Measurements from ENCODE around the gene FAM240B.
A peak's percentile ranks its signal among the peaks of the same experiment; 100 is the strongest.

Gene FAM240B

DNA sequence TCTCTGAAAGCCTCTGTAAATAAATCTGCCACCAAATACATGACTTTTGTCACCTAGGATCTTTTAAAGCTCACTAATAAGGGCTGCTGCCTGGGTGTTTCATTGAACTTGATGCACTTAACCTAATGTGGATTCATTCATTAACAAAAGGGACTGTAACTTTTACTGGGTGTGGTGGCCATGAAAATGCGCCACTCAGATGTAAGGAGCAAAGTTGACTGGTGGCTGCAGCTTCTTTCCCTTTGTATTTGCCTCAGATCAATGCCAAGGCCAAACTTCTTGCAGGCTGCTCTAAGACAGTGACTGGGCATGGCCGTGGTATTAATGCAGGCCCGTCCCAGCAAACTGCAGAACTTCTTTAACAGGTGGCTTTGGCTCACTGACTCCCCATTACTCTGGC is 22.9 kb downstream of the FAM240B start:
- TF ChIP-seq, protein P1, sequence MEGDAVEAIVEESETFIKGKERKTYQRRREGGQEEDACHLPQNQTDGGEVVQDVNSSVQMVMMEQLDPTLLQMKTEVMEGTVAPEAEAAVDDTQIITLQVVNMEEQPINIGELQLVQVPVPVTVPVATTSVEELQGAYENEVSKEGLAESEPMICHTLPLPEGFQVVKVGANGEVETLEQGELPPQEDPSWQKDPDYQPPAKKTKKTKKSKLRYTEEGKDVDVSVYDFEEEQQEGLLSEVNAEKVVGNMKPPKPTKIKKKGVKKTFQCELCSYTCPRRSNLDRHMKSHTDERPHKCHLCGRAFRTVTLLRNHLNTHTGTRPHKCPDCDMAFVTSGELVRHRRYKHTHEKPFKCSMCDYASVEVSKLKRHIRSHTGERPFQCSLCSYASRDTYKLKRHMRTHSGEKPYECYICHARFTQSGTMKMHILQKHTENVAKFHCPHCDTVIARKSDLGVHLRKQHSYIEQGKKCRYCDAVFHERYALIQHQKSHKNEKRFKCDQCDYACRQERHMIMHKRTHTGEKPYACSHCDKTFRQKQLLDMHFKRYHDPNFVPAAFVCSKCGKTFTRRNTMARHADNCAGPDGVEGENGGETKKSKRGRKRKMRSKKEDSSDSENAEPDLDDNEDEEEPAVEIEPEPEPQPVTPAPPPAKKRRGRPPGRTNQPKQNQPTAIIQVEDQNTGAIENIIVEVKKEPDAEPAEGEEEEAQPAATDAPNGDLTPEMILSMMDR (IDR thresholded peaks at IDR 0.05; ENCODE audit: extremely low read depth, insufficient read depth, missing control alignments), result no peak
- in situ Hi-C loops (cut with MboI; ENCODE audit: low pct_unique_long_range_greater_than_20kb, low sequenced_read_pairs, unreplicated experiment), result no loop called here
- DNase-seq (ENCODE audit: low spot score), result no peak

DNA sequence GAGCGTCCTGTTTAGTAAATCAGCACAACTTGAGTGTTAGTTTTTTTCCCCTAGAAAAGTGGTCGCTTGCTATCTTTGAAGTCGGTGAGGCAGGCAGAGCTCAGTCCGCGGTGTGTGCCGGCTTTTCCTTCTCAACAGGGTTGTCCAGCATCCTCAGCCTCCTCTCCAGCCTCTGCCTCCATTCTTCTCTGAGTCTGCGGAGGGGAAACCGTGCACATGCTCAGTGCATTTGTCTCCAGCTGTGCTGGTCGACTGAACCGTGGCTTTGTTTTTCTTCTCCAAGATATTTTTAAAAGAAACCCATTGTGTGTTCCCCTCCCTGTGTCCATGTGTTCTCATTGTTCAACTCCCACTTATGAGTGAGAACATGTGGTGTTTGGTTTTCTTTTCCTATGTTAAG is 25.3 kb downstream of the FAM240B start:
- no peak for DNase-seq (ENCODE audit: low spot score)
- TF ChIP-seq, protein P1 (IDR thresholded peaks at IDR 0.05; ENCODE audit: extremely low read depth, insufficient read depth, missing control alignments), result no peak
- in situ Hi-C loops (cut with MboI; ENCODE audit: low pct_unique_long_range_greater_than_20kb, low sequenced_read_pairs, unreplicated experiment), result no loop called here

- DNase-seq (ENCODE audit: low spot score), result no peak
- TF ChIP-seq, protein P1 (IDR thresholded peaks at IDR 0.05; ENCODE audit: extremely low read depth, insufficient read depth, missing control alignments), result no peak
- in situ Hi-C loops (cut with MboI; ENCODE audit: low pct_unique_long_range_greater_than_20kb, low sequenced_read_pairs, unreplicated experiment), result no loop called here
These were observed 27.2 kb downstream of the FAM240B start for GRCh38 chr9:38692707-38693106.

DNA sequence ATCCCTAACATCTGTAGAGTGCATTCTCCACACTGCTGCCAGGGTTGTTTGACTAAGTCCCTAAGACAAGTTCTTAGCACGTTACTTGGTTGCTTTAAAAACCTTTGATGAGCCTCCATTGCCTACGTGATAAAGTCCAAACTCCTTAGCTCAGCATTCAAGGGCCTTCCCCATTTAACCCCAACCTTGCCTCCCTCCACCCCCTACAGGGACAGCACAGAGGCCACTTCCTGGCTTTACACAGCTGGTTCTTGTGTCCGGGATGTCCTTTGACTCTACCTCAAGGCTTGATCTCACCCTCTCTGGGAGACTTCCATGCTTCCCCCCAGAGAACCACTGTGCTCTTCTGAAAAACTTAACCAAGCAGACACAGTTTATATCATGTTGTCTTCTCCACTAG is 29.4 kb downstream of the FAM240B start:
- in situ Hi-C loops (cut with MboI; ENCODE audit: low pct_unique_long_range_greater_than_20kb, low sequenced_read_pairs, unreplicated experiment), result no loop called here
- DNase-seq (ENCODE audit: low spot score), result peak; percentile 29

DNA sequence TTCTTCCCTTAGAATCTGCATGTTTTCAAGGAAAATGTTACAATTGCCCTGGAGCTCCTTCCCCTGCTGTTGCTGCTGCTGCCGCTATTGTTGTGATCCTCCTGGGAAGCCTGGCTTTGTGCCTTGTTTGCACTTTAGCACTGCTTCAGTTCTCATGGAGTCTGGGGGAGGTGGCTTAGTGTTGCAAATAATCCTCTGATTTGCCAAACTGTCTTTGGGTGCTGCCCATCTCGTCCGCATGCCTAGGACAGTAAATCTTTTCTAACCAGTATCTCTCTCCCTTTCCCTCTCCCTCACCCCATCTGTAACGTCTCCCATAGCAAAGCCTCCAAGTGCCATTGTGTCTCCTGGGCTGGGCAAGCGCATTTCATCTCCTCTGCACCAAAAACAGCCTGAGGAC is 30.3 kb downstream of the FAM240B start:
- no peak for DNase-seq (ENCODE audit: low spot score)
- in situ Hi-C loops (cut with MboI; ENCODE audit: low pct_unique_long_range_greater_than_20kb, low sequenced_read_pairs, unreplicated experiment), result no loop called here
- TF ChIP-seq, protein P1 (IDR thresholded peaks at IDR 0.05; ENCODE audit: extremely low read depth, insufficient read depth, missing control alignments), result no peak

More for the DNA sequence above, 29.4 kb downstream of the FAM240B start:
- TF ChIP-seq, protein P1 (IDR thresholded peaks at IDR 0.05; ENCODE audit: extremely low read depth, insufficient read depth, missing control alignments), result no peak

GRCh38 chr9:38687992-38688391 is 31.9 kb downstream of the FAM240B start:
- DNase-seq (ENCODE audit: low spot score), result no peak
- TF ChIP-seq, protein P1 (IDR thresholded peaks at IDR 0.05; ENCODE audit: extremely low read depth, insufficient read depth, missing control alignments), result no peak
- in situ Hi-C loops (cut with MboI; ENCODE audit: low pct_unique_long_range_greater_than_20kb, low sequenced_read_pairs, unreplicated experiment), result no loop called here

- DNase-seq (ENCODE audit: low spot score), result no peak
- in situ Hi-C loops (cut with MboI; ENCODE audit: low pct_unique_long_range_greater_than_20kb, low sequenced_read_pairs, unreplicated experiment), result no loop called here
- TF ChIP-seq, protein P1 (IDR thresholded peaks at IDR 0.05; ENCODE audit: extremely low read depth, insufficient read depth, missing control alignments), result no peak
These were observed 32.5 kb downstream of the FAM240B start for GRCh38 chr9:38687389-38687842.
